Measurements from ENCODE around the gene TMEM132C. TPM values are rescaled to one million over a fixed set of nuclear protein-coding genes. Genes with fewer than 3 reads are reported as not detected.
"Not testable (repeated sequence)": the region's sequence is repeated elsewhere in the genome, so short reads cannot be mapped to it uniquely, and the experiment has no call there.

The TMEM132C gene
- total RNA-seq, 1 donor from 2014 or later = 61.8 TPM

GRCh38 chr12:128592220-128592744 is 325.3 kb downstream of the TMEM132C start:
- no peak for DNase-seq (ENCODE audit: extremely low spot score, unreplicated experiment)
- peaks cover 17% of the 10 kb centered on the region for H3K27me3 Mint-ChIP-seq

GRCh38 chr12:128594521-128594920 is 327.6 kb downstream of the TMEM132C start:
- no peak overlapping the region for H3K4me3 Mint-ChIP-seq
- H3K9me3 Mint-ChIP-seq = no peaks in the 10 kb centered on the region
- H3K36me3 Mint-ChIP-seq = peaks cover 11% of the 10 kb centered on the region
- H3K27me3 Mint-ChIP-seq = peaks cover 26% of the 10 kb centered on the region
- DNase-seq (ENCODE audit: extremely low spot score, unreplicated experiment) = no peak
- no peak overlapping the region for H3K27ac Mint-ChIP-seq
- H3K4me1 Mint-ChIP-seq (ENCODE audit: unreplicated experiment) = peaks cover 3% of the 10 kb centered on the region
- TF ChIP-seq CTCF (conservative IDR thresholded peaks at IDR 0.05) = no peak

More at GRCh38 chr12:128592220-128592744, 325.3 kb downstream of the TMEM132C start:
- Mint-ChIP-seq H3K9me3 (no peaks in the 10 kb centered on the region), H3K4me1 (ENCODE audit: unreplicated experiment) (peaks cover 3% of the 10 kb centered on the region), H3K36me3 (peaks cover 3% of the 10 kb centered on the region), H3K27ac (no peak overlapping the region), H3K4me3 (no peak overlapping the region)
- no peak for TF ChIP-seq CTCF (conservative IDR thresholded peaks at IDR 0.05)

- Mint-ChIP-seq H3K9me3 (no peaks in the 10 kb centered on the region), H3K4me1 (ENCODE audit: unreplicated experiment) (peaks cover 3% of the 10 kb centered on the region), H3K27me3 (peaks cover 26% of the 10 kb centered on the region), H3K36me3 (peaks cover 12% of the 10 kb centered on the region), H3K4me3 (no peak overlapping the region), H3K27ac (no peak overlapping the region)
- no peak for DNase-seq (ENCODE audit: extremely low spot score, unreplicated experiment)
- no peak for TF ChIP-seq CTCF (conservative IDR thresholded peaks at IDR 0.05)
Observed at GRCh38 chr12:128595609-128596008, 328.6 kb downstream of the TMEM132C start.

GRCh38 chr12:128600886-128601285 is 333.9 kb downstream of the TMEM132C start:
- Mint-ChIP-seq H3K27me3 (peaks cover 15% of the 10 kb centered on the region), H3K36me3 (peaks cover 12% of the 10 kb centered on the region)

GRCh38 chr12:128603573-128604115 is 336.7 kb downstream of the TMEM132C start:
- Mint-ChIP-seq H3K36me3 (peaks cover 6% of the 10 kb centered on the region), H3K9me3 (no peaks in the 10 kb centered on the region), H3K4me3 (no peak overlapping the region), H3K27ac (no peak overlapping the region), H3K27me3 (peaks cover 8% of the 10 kb centered on the region), H3K4me1 (ENCODE audit: unreplicated experiment) (peaks cover 11% of the 10 kb centered on the region)
- no peak for TF ChIP-seq CTCF (conservative IDR thresholded peaks at IDR 0.05)
- no peak for DNase-seq (ENCODE audit: extremely low spot score, unreplicated experiment)

More at GRCh38 chr12:128600886-128601285, 333.9 kb downstream of the TMEM132C start:
- Mint-ChIP-seq H3K27ac (no peak overlapping the region), H3K4me3 (no peak overlapping the region), H3K9me3 (no peaks in the 10 kb centered on the region), H3K4me1 (ENCODE audit: unreplicated experiment) (no peaks in the 10 kb centered on the region)
- TF ChIP-seq CTCF (conservative IDR thresholded peaks at IDR 0.05) = no peak
- DNase-seq (ENCODE audit: extremely low spot score, unreplicated experiment) = no peak

- not testable (repeated sequence) for H3K27ac Mint-ChIP-seq; H3K27me3 Mint-ChIP-seq; H3K9me3 Mint-ChIP-seq; H3K36me3 Mint-ChIP-seq; H3K4me3 Mint-ChIP-seq; DNase-seq (ENCODE audit: extremely low spot score, unreplicated experiment)
- peaks cover 11% of the 10 kb centered on the region for H3K4me1 Mint-ChIP-seq (ENCODE audit: unreplicated experiment)
Observed at GRCh38 chr12:128604219-128604618, 337.2 kb downstream of the TMEM132C start.

Measured in type B pancreatic cell (in vitro differentiated cells).